Inflammatory macrophage (primary cell): Measurements from ENCODE around the gene SPRR3.
"Not testable (repeated sequence)": the region's sequence is repeated elsewhere in the genome, so short reads cannot be mapped to it uniquely, and the experiment has no call there.

Experiments
- DNase-seq, 2 donors: peaks; one replicate each; pipeline ENCODE4 v3.0.0-alpha.2; 2020 to 2022

Gene SPRR3

DNA sequence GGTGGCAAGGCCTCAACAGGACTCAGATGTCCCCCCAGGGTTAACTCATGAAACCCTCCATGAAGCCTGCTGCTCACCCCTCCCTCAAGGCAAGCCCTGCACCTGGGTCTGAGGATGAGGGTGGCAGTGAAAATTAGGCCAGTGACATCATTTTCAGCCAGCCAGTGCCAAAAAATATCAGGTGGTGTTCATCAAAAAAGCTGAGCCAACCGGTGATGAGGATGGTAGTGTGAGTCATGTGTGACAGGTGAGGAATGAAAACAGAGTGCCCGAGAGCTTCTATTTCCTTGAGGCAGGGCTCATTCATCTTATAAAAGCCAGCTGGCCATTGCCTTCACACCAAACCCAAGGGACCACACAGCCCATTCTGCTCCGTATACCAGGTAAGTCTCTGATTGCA lies 17.8 kb upstream of the SPRR3 start, which contains the start of gene SPRR1A:
SPRR1A (plus strand) TSS at position 339 of the 400 bp plus-strand sequence. CDS start 1,150 bp downstream, outside the sequence.
- no peak for DNase-seq

DNA sequence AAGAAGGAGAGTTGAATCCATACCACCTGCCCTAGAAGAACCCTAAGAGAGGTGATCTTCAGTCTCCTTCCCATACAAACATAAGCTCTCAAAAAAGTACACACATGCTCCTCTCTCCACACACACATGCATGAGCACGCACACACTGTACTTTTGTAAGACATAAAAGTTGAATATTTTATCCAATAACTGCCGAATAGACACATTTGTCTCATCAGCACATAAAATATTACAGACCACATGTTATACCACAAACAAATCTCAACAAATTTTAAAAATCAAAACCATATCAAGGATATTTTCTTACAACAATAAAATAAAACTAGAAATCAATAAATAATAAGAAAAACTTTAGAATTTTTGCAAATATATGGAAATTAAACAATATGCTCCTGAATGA lies 15.0 kb upstream of the SPRR3 start:
- DNase-seq, result no peak

DNA sequence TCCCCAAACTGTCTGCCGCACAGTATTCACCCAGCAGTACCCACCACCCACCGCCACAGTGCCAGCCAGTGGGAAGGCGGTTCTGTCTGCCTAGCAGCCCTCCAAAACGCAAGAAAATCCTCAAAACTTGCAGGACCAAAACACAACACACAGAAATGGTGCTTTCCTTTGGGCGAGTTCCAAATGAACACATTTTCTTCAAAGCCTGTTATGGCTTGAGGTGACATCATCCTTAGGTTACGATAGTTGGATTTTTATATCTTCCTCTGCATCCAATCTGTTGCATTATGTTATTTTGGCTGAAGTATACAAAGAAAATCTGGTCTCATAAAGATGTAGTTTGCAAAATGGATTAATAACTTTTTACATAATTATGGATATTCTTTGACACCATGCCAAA lies 8.4 kb upstream of the SPRR3 start:
- no peak for DNase-seq

DNA sequence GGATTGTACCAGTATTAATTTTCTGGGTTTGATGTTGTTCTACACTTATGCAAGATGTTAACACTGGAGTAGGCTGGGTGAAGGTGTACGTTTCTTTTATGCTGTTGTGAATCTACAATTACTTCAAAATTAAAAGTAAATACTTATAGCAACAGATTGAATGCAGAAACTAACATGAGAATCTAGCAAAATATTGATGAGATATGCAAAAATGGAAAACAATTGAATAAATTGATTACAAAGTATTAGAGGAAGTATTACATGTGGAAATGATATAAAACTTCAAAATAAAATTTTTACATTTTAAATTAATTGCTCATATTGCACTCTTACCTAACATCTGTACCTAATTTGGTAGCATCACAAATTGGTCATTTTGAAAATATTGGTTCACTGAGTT lies 5.7 kb upstream of the SPRR3 start:
- DNase-seq, result no peak

DNA sequence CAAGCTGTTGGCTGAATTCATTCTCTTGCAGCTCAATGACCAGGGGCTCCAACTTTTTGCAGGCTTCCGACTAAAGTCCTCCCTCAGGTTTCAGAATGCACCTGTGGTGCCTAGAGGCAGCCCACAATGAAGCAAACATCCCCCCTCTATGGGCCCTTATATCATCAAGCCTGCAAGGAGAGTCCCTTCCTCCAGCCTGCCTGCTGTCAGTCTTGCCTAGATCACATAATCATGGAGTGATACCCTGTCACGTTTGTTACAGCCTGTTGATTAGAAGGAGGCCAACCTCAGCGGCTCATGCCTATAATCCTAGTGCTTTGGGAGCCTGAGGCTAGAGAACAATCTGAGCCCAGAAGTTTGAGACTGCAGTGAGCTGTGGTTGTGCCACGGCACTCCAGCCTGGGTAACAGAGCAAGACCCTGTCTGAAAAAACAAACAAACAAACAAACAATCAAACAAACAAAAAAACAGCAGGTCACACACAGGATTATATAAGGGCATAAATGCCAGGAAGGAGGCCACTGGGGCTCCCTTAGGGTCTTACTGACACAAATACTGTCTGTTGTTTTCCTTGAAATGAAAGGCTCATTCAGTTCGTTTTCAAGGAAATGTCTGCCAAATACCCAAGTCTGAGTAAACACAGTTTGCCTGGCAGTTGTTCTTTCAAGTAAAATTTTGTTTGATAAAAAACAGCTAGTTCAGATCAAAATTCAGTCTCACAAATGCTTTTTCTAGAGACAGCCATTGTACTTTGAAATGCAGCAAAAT lies 4.7 kb upstream of the SPRR3 start:
- DNase-seq, result no peak

DNA sequence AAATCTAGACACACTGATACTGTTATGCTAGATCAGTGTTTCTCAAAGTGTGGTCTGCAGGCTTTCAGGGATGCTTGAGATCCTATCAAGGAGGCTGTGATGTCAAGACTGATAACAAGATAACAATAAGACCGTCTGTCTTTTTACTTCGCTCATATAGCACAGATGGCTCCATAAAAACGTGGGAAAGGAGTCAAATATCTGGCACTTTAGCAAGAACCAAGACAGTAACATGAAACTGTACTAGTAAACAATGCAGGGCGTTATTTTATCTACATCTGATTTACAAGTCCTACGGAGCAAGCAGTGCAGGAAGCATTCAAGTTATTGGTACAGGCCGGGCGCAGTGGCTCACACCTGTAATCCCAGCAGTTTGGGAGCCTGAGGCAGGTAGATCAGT lies 3.6 kb upstream of the SPRR3 start:
- DNase-seq, result no peak

DNA sequence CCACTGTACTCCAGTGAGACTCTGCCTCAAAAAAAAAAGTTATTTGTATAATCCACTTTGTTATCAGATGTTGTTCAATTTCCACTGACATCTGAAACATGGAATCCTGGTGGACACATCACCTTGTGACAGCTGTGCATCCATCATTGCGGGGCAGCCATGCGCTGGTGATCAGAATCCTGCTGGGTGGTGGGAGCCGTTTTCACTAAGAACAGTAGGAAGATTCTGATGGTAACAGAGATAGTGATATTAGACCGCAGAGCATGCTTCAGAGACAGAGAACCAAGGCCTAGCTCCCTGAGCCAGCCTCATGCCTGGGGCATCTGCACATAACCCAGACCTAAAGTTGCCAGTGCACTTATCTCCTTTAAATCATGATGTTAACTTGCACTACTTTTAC lies 3.1 kb upstream of the SPRR3 start:
- DNase-seq, result no peak

DNA sequence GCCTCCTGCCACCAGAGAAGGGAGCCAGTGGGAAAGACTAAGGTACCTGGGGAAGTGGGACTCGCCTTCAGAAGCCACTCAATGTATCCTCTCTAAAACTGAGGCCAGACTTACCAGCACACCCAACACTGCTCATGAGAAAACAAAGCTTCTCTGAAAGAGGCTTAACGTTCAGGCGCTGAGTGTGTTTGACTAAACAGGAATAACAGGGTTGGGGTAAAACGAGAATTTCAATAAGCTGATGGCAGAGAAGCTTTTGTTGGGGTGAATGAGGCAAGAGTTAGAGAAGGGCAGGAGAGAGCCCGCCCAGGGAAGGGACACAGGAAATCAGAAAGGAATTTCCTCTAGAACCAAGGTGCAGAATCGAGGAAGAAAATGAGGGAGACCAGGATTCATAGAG lies 1.7 kb upstream of the SPRR3 start:
- DNase-seq, result no peak

DNA sequence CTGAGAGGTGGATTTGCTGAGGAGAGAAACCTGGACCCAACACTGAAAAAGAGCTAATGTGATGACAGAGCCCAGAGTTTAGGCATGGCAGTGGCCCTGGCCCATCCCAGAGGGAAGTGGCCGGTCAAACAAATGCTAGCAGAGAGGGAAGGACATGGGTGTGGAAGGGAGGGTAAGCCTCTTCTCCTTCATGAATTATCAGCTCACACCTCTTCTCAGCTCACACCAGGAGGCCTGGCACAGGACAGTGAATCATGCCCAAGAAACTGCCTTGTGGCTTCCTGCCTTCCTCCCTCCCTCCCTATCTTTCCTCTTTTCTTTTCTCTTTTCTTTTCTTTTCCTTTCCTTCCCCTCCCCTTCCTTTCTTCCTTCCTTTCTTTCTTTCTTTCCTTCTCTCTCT lies 1.3 kb upstream of the SPRR3 start:
- no peak for DNase-seq

DNA sequence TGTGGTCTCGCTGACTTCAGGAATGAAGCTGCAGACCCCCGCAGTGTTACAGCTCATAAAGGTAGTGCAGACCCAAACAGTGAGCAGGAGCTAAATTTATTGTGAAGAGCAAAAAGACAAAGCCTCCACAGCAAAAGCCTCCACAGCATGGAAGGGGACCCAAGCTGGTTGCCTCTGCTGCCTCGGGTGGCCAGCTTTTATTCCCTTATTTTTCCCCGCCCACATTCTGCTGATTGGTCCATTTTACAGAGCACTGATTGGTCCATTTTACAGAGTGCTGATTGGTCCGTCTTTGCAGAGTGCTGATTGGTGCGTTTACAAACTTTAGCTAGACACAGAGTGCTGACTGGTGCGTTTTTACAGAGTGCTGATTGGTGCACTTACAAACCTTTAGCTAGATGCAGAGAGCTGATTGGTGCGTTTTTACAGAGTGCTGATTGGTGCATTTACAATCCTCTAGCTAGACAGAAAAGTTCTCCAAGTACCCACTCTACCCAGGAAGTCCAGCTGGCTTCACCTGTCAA lies 9.7 kb downstream of the SPRR3 start:
- DNase-seq, result not testable (repeated sequence)

DNA sequence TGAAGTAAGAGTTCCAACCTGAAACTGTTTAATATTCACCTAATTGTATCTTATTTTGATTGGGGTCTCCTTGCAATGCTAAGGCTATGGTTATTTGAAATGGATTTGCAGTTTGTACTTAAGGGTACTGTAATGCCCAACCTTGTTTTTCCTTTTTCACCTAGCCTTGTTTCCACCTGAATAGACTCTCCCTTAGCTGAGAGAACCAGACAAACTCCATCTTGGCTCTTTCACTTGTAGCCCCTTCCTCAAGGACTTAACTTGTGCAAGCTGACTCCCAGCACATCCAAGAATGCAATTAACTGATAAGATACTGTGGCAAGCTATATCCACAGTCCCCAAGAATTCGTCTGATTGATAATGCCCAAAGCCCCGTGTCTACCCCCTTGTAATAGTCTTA lies 20.3 kb downstream of the SPRR3 start:
- DNase-seq, result not testable (repeated sequence)

DNA sequence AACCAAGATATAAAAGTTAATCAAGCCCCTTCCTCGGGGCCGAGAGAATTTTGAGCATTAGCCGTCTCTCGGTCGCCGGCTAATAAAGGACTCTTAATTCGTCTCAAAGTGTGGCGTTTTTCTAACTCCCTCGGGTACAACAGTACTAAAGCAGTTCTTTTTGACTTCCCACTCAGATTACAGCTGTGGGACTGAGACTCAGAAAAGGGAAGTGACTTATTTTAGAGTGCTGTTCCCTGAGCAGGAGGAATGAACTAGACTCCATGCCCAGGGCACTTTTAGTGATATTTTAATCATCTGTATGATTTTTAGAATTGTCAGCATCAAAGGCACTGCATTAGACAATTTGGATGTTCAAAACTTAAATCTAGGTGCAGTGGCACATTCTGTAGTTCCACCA lies 20.8 kb downstream of the SPRR3 start:
- DNase-seq, result peak in 1 of 2 donors; percentile 11

DNA sequence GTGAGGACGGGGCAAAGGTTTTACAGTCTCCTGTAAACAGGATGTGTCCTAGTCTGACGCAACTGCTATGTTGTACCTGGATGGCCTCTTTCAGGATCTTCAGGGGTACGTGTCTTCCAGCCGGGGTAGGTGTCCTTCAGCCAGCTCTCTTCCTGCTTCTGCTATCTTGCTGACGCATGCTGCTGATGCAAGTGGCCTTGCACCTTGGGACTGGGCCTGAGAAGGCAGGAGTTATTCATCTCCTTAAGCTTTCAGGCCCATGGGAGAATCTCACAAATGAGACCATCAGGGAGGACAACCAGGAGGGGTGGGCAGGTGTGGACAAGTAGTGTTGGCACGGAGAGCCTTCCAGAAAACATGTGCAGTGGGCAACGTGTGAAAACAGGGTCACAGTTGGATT lies 21.6 kb downstream of the SPRR3 start:
- DNase-seq, result no peak

DNA sequence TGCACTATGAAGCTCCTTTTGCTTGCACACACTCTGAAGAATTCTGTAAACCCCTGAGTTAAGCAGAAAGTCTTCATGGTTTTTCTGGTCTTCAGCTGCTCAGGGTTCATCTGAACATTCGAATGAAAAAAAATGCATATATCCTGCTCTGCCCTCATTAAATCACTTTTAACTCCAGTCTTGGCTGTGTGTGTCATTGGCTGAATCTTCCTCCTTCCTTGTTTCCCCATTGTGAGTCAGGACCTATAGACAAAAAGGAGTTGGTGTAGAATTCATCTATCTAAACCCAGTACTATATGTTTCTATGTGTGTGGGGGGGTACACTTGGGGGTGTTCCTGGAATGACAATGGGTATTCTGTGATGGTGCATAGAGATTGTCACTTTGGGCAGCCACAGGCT lies 22.9 kb downstream of the SPRR3 start:
- DNase-seq, result no peak

DNA sequence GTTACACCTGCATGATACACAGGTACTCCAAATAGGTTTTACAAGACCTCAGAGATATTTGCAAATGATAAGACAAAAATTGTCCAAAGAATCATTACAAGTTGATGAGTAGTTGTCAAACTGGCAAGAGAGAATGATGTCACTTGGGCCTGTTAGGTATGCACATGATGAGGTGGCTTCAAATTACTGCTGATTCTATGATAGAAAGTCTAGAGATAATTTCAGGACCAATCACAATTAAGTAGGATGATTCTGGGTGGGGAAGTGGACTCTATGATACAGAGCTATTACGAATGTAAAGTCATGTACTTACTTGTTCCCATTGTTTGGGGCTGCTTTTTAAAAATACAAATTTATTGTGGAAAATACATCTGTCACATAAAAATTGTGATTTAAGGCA lies 24.2 kb downstream of the SPRR3 start:
- no peak for DNase-seq

DNA sequence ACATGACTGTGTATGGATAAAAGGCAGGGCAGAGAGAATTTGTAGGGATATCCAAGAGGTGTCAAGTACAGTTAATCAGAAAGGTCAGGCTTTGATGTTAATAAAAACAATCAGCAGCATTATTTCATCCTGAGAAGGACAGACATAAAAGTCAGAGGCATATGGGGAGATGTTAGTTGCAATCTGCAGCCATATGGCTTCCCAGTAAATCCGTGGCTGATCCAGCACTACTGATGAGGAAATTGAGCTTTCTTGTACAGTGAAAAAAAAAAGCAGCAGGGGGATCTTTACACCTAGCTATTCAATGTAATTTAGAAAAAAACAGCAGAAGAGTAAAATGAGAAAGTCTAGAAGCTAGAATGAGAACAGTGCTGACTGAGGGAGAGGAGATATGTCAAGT lies 27.2 kb downstream of the SPRR3 start:
- DNase-seq, result no peak

DNA sequence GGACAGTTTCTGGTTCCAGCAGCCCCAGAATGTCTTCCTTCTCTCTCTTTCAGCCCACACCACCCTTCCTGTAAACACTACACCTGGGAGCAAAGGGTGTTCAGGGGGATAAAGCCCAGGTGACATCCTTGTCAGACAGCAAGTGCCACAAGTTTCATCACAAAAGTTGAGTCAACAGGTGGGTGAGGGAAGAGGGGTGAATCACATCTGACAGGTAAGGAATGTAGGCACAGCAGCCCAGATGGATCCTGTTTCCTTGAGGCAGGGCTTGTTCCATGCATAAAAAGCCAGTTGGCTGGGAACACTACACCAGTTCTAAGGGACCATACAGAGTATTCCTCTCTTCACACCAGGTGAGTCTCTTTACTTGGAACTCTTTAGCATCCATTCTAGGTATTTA lies 29.3 kb downstream of the SPRR3 start, which contains the start of gene SPRR1B:
SPRR1B (plus strand) TSS at position 309 of the 400 bp plus-strand sequence. CDS start 1,143 bp downstream, outside the sequence.
- no peak for DNase-seq

DNA sequence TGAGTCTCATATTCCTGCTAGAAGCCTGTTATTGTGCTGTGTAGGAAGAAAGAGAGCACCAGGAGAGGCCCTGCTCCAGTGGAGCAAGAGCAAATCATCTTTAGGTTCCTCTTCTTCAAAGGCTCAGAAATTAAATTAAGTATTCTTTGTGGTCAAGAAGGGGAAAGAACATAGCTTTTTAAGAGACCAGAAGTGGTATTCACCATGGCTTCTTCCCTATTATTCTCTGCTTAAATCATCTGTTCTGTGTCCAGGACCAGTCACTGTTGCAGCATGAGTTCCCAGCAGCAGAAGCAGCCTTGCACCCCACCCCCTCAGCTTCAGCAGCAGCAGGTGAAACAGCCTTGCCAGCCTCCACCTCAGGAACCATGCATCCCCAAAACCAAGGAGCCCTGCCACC lies 30.5 kb downstream of the SPRR3 start:
- no peak for DNase-seq

DNA sequence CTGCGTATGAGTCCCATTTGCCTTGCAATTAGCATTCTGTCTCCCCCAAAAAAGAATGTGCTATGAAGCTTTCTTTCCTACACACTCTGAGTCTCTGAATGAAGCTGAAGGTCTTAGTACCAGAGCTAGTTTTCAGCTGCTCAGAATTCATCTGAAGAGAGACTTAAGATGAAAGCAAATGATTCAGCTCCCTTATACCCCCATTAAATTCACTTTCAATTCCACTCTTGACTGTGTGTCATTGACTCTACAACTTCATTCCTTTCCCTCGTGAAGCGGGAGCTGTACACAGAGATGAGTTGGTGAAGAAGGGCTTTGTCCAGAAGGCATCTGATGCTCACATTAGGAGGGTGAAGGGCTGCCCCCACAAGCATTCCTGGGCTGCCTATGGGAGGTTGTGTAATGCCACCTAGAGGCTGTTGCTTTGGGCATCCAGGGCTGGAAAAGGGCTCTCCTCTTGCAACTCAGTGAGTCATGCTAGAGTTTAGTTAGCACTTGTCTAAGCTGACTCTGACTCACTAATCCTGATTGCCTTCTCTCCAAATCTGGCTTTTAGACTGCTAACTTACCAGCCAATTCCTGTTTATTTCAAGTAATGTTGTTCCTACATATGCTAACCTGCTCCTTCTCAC lies 31.2 kb downstream of the SPRR3 start:
- DNase-seq, result peak; percentile 9 to 15

DNA sequence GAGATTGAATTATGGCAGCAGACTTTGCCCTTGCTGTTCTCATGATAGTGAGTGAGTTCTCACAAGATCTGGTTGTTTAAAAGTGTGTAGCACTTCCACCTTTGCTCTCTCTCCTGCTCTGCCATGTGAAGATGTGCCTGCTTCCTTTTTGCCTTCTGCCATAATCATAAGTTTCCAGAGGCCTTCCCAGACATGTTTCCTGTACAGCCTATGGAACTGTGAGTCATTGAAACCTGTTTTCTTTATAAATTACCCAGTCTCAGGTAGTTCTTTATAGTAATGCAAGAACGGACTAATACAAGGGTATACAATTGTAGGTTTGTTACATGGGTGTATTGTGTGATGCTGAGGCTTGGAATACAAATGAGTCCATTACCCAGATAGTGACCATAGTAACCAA lies 33.7 kb downstream of the SPRR3 start:
- DNase-seq, result no peak

DNA sequence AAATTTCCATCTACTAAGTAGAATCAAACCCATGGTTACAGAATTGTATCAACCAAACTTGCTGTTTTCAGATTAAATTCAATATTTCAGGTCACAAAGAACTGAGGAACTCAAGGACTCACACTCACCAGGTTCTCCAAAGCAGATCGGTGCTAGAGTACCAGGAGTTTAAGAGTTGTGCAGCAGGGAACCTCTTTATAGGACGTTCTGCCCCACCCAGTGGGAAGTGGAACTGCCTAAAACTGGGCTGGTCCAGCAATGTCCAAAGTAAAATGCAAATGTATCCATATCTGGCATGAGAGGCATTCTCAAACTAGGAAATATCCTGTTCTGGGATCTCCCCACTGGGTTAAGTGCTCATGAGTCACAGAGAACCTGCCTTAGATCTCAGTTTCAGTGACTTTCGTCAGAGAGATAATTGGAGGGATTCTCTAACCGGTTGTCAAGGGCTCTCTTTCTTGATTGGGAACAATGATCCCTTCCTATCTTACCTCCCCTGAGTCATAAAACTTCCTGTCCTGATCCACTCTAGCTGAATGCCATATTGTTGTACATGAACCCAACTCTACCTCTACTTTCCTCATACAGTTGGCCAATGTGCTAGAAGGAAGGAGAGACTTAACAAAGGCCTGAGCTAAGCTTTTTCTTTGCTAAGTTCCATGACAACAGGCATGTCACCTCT lies 39.5 kb downstream of the SPRR3 start, which contains the start of gene SPRR2D:
SPRR2D (minus strand) TSS at position 171 of the 682 bp plus-strand sequence. CDS start 774 bp downstream, outside the sequence.
- no peak for DNase-seq

DNA sequence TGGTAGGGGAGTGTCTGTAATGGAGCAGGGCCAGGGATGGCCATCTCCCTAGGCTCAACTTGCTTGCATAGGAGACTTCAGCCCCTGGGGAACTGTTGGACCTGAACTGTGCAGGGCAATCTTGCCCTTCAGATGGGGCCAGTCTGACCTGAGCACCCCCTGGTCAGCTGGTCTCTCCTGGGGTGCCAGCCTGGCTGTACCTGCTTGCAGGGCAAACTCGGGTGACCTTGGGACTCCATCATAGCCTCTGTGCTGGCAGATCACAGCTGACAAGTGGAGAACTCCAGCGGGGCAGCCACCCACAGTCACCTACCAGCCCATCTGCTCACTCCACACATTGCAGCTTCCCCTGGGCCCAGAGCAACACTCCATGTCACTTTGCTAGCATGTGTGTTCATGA lies 47.7 kb downstream of the SPRR3 start:
- DNase-seq, result no peak
